Measurements from ENCODE around the gene GM2A. TPM values are rescaled to one million over a fixed set of nuclear protein-coding genes. Genes with fewer than 3 reads are reported as not detected.
"Not testable (repeated sequence)": the region's sequence is repeated elsewhere in the genome, so short reads cannot be mapped to it uniquely, and the experiment has no call there.

GM2A gene
- total RNA-seq, 1 donor from 2014 or later, result 16.7 TPM

DNA sequence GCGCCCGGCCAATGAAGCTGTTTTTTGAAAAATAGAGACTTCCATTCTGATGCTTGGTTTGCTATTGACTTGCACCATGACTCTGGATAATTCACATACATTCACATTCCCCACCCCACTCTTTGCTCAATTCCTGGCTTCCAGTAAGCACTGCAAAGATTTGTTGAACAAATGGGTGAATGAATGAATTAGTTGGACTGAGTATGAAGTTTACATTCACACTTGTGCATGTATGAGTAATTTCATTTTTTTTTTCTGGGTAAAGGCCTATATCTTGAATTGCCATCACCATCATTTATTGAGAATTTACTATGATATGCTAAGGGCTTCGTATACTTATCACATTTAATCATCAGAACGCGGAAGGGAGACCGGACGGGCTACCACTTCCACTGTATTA is 15.3 kb upstream of the GM2A start:
- Histone ChIP-seq H3K9ac (ENCODE audit: low read depth in 1 of 3, low read length in 3 of 3) (peak overlapping the region; percentile 71 to 88 (median 77)), H3K9me3 (ENCODE audit: control insufficient read depth in 3 of 3, low read length in 3 of 3) (no peaks in the 10 kb centered on the region), H3K4me1 (ENCODE audit: control insufficient read depth in 3 of 3, insufficient read depth in 3 of 3, low read length in 3 of 3) (peaks cover 20 to 40% (median 29%) of the 10 kb centered on the region in 3 donors), H3K27ac (ENCODE audit: low read depth, low read length) (peak overlapping the region; percentile 92), H3K27me3 (ENCODE audit: control insufficient read depth in 3 of 3, insufficient read depth in 3 of 3, low read length in 3 of 3) (peaks cover 0 to 2% (median 0%) of the 10 kb centered on the region in 3 donors), H3K36me3 (ENCODE audit: control insufficient read depth in 3 of 3, insufficient read depth in 3 of 3, low read length in 3 of 3) (no peaks in the 10 kb centered on the region), H3K4me3 (ENCODE audit: low read length in 3 of 3) (peak overlapping the region in 1 of 3 donors; percentile 68)

DNA sequence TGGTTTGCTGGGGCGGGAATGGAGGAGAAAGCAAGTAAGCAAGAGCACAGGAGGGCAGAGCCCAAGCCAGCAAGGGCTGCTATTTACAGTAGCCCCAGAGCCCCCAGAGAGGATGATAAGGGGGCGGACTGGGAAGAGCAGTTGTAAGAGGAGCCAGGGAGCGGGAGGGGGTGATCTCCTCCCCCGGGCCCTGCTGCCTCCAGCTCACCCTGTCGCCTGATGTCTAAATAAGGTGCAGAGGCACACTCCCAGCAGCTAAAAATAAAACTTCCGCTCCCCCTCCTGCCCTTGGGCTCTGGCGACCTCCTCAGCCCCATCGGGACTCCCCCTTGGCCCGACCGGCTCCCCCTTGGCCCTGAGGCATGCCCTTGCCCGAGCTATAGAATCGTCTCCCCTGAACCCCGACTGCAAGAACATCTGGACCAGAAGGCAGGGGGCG is 14.7 kb upstream of the GM2A start:
- peaks cover 20 to 40% (median 29%) of the 10 kb centered on the region in 3 donors for H3K4me1 ChIP-seq (ENCODE audit: control insufficient read depth in 3 of 3, insufficient read depth in 3 of 3, low read length in 3 of 3)
- no peaks in the 10 kb centered on the region for H3K36me3 ChIP-seq (ENCODE audit: control insufficient read depth in 3 of 3, insufficient read depth in 3 of 3, low read length in 3 of 3)
- H3K27me3 ChIP-seq (ENCODE audit: control insufficient read depth in 3 of 3, insufficient read depth in 3 of 3, low read length in 3 of 3), result no peaks in the 10 kb centered on the region
- no peaks in the 10 kb centered on the region for H3K9me3 ChIP-seq (ENCODE audit: control insufficient read depth in 3 of 3, low read length in 3 of 3)
- H3K4me3 ChIP-seq (ENCODE audit: low read length in 3 of 3), result peak overlapping the region; percentile 68 to 73 (median 70)
- peak overlapping the region; percentile 92 for H3K27ac ChIP-seq (ENCODE audit: low read depth, low read length)
- peak overlapping the region; percentile 77 to 88 (median 80) for H3K9ac ChIP-seq (ENCODE audit: low read depth in 1 of 3, low read length in 3 of 3)

DNA sequence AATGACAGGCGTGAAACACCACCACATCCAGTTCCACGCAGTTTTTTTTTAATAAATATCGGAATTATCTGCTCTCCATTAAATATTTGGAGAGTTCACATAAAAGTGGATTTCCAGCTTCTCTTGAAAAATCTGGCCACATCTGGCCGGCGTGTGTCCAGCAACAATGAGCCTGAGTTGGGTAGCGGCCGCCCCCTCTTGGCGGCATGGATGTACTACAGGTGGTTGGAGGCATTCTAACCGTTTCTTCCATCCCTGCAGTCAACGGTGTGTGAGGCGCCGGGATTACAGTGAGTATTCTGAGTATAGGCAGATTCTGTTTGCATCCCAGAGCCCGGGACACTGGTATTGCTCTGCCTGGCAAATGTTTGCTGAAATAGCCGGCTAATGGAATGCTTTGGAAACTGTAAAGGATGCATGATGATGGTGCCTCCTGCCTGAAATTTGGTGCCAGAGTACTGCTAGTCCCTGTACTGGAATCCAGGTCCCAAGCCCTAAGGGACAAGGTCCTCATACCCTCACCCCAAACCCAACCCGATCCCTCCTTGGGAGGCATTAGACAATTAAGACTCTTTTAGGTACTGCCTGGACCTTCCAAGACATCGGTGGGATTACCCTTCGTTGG is 13.6 kb upstream of the GM2A start:
- Histone ChIP-seq H3K4me3 (ENCODE audit: low read length in 3 of 3) (peak overlapping the region; percentile 68 to 73 (median 70)), H3K9ac (ENCODE audit: low read depth in 1 of 3, low read length in 3 of 3) (peak overlapping the region in 1 of 3 donors; percentile 77), H3K4me1 (ENCODE audit: control insufficient read depth in 3 of 3, insufficient read depth in 3 of 3, low read length in 3 of 3) (peaks cover 18 to 31% (median 26%) of the 10 kb centered on the region in 3 donors), H3K27ac (ENCODE audit: low read depth, low read length) (peak overlapping the region; percentile 92), H3K27me3 (ENCODE audit: control insufficient read depth in 3 of 3, insufficient read depth in 3 of 3, low read length in 3 of 3) (no peaks in the 10 kb centered on the region), H3K36me3 (ENCODE audit: control insufficient read depth in 3 of 3, insufficient read depth in 3 of 3, low read length in 3 of 3) (no peaks in the 10 kb centered on the region), H3K9me3 (ENCODE audit: control insufficient read depth in 3 of 3, low read length in 3 of 3) (no peaks in the 10 kb centered on the region)

DNA sequence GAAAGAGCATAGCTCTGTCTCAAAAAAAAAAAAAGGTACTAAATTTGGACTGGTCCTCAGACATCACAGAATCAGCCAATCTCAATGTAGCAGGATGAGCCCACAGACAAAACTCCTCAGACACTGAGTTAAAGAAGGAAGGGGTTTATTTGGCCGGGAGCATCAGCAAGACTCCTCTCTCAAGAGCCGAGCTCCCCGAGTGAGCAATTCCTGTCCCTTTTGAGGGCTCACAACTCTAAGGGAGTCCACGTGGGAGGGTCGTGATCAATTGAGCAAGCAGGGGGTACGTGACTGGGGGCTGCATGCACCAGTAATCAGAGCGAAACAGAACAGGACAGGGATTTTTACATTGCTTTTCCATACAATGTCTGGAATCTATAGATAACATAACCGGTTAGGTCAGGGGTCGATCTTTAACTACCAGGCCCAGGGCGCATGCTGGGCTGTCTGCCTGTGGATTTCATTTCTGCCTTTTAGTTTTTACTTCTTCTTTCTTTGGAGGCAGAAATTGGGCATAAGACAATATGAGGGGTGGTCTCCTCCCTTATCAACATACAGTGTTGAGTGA is 12.6 kb upstream of the GM2A start:
- not testable (repeated sequence) for H3K27ac ChIP-seq (ENCODE audit: low read depth, low read length); H3K36me3 ChIP-seq (ENCODE audit: control insufficient read depth in 3 of 3, insufficient read depth in 3 of 3, low read length in 3 of 3); H3K27me3 ChIP-seq (ENCODE audit: control insufficient read depth in 3 of 3, insufficient read depth in 3 of 3, low read length in 3 of 3); H3K4me3 ChIP-seq (ENCODE audit: low read length in 3 of 3); H3K9me3 ChIP-seq (ENCODE audit: control insufficient read depth in 3 of 3, low read length in 3 of 3); H3K9ac ChIP-seq (ENCODE audit: low read depth in 1 of 3, low read length in 3 of 3)
- H3K4me1 ChIP-seq (ENCODE audit: control insufficient read depth in 3 of 3, insufficient read depth in 3 of 3, low read length in 3 of 3), result peaks cover 10 to 21% (median 17%) of the 10 kb centered on the region in 3 donors

DNA sequence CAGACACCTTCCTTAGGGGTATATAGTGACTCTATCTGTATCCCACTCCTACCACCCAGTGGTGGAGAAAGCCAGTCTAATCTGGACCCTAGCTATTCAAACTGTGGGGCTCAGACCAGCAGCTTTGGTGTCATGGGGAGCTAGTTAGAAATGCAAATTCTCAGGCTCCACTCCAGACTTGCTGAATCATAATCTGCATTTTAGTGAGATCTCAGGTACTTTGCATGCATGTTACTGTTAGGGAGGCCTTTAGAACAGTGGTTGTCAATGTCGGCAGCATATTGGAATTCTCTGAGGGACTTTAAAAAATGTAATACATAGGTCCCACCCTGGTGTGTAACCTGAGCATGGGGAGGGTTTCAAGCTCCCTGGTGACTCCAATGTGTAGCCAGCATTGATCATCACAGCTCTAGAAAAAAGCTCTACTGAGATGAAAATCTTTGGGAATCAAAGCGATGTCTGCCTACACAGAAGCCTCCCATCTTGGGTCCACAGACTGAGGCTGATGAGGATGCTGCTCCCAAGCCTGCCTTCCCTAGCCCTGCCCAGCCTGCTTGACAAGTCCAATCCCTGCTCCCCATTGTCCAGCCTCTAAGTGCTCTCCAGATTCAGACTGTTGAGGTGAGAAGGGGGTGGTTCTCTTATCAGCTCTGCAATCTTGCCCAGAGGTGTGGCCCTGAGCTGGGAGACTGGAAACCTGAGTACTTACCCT is 11.9 kb upstream of the GM2A start:
- Histone ChIP-seq H3K4me3 (ENCODE audit: low read length in 3 of 3) (no peak overlapping the region), H3K36me3 (ENCODE audit: control insufficient read depth in 3 of 3, insufficient read depth in 3 of 3, low read length in 3 of 3) (no peaks in the 10 kb centered on the region), H3K27me3 (ENCODE audit: control insufficient read depth in 3 of 3, insufficient read depth in 3 of 3, low read length in 3 of 3) (no peaks in the 10 kb centered on the region), H3K4me1 (ENCODE audit: control insufficient read depth in 3 of 3, insufficient read depth in 3 of 3, low read length in 3 of 3) (peaks cover 10 to 19% (median 17%) of the 10 kb centered on the region in 3 donors), H3K9me3 (ENCODE audit: control insufficient read depth in 3 of 3, low read length in 3 of 3) (no peaks in the 10 kb centered on the region), H3K9ac (ENCODE audit: low read depth in 1 of 3, low read length in 3 of 3) (no peak overlapping the region), H3K27ac (ENCODE audit: low read depth, low read length) (no peak overlapping the region)

DNA sequence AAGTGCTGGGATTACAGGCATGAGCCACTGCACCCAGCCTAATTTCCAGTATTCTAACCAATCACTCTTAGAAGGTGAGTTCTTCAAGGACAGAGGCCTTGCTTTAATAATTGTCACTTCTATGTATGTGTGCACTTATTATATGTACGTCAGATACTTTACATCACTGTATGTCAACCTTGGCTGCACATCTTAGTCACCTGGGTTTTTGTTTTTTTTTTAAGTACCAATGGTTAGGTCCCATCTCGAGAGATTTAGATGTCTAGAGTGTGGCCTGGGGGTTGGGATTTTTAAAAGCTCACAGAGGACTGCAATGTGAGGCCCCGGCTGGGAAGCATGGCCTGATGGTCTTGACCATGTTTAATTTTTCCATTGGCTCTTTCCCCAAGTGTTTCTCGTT is 9.9 kb upstream of the GM2A start:
- H3K9me3 ChIP-seq (ENCODE audit: control insufficient read depth in 3 of 3, low read length in 3 of 3), result no peaks in the 10 kb centered on the region
- no peaks in the 10 kb centered on the region for H3K36me3 ChIP-seq (ENCODE audit: control insufficient read depth in 3 of 3, insufficient read depth in 3 of 3, low read length in 3 of 3)
- no peak overlapping the region for H3K4me3 ChIP-seq (ENCODE audit: low read length in 3 of 3)
- H3K27me3 ChIP-seq (ENCODE audit: control insufficient read depth in 3 of 3, insufficient read depth in 3 of 3, low read length in 3 of 3), result no peaks in the 10 kb centered on the region
- no peak overlapping the region for H3K27ac ChIP-seq (ENCODE audit: low read depth, low read length)
- peaks cover 5 to 12% (median 11%) of the 10 kb centered on the region in 3 donors for H3K4me1 ChIP-seq (ENCODE audit: control insufficient read depth in 3 of 3, insufficient read depth in 3 of 3, low read length in 3 of 3)
- no peak overlapping the region for H3K9ac ChIP-seq (ENCODE audit: low read depth in 1 of 3, low read length in 3 of 3)

DNA sequence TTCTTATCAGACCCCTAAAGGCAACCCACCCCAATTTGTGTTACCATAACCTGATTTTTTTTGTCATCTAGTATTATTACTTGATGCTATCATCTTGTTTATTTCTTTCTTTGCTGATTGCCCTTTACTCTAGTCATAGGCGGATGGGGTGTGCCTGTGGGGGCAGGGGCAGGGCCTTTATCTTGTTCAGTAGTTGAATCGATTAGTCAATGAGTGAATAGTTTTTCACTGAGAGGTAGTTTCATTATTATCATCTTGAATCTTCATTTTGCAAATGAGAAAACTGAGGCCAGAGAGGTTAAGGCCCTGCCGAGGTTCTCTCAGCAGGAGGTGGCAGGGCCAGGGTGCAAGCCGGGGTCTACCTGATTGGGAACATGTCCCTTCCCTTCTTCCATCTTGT is 9.4 kb upstream of the GM2A start:
- H3K4me1 ChIP-seq (ENCODE audit: control insufficient read depth in 3 of 3, insufficient read depth in 3 of 3, low read length in 3 of 3), result peaks cover 2 to 8% (median 8%) of the 10 kb centered on the region in 3 donors
- H3K4me3 ChIP-seq (ENCODE audit: low read length in 3 of 3), result no peak overlapping the region
- no peak overlapping the region for H3K9ac ChIP-seq (ENCODE audit: low read depth in 1 of 3, low read length in 3 of 3)
- H3K27me3 ChIP-seq (ENCODE audit: control insufficient read depth in 3 of 3, insufficient read depth in 3 of 3, low read length in 3 of 3), result no peaks in the 10 kb centered on the region
- H3K36me3 ChIP-seq (ENCODE audit: control insufficient read depth in 3 of 3, insufficient read depth in 3 of 3, low read length in 3 of 3), result no peaks in the 10 kb centered on the region
- no peaks in the 10 kb centered on the region for H3K9me3 ChIP-seq (ENCODE audit: control insufficient read depth in 3 of 3, low read length in 3 of 3)
- H3K27ac ChIP-seq (ENCODE audit: low read depth, low read length), result no peak overlapping the region

DNA sequence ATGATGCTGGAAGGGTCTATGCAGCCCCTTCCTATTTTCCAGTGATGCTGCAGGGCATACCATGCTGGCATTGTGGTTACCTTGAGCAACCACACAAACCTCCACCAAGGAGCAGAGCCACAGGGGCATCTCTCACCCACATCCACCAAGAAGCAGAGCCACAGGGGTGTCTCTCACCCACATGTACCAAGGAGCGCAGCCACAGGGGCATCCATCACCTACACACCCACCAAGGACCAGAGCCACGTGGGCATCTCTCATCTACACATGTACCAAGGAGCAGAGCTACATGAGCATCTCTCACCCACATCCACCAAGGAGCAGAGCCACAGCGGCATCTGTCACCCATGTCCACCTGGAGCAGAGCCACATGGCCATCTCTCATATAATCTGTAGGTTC is 8.8 kb upstream of the GM2A start:
- H3K4me1 ChIP-seq (ENCODE audit: control insufficient read depth in 3 of 3, insufficient read depth in 3 of 3, low read length in 3 of 3), result peaks cover 0 to 6% (median 3%) of the 10 kb centered on the region in 3 donors
- no peaks in the 10 kb centered on the region for H3K36me3 ChIP-seq (ENCODE audit: control insufficient read depth in 3 of 3, insufficient read depth in 3 of 3, low read length in 3 of 3)
- no peaks in the 10 kb centered on the region for H3K27me3 ChIP-seq (ENCODE audit: control insufficient read depth in 3 of 3, insufficient read depth in 3 of 3, low read length in 3 of 3)
- H3K9ac ChIP-seq (ENCODE audit: low read depth in 1 of 3, low read length in 3 of 3), result no peak overlapping the region
- H3K27ac ChIP-seq (ENCODE audit: low read depth, low read length), result no peak overlapping the region
- no peak overlapping the region for H3K4me3 ChIP-seq (ENCODE audit: low read length in 3 of 3)
- H3K9me3 ChIP-seq (ENCODE audit: control insufficient read depth in 3 of 3, low read length in 3 of 3), result no peaks in the 10 kb centered on the region

DNA sequence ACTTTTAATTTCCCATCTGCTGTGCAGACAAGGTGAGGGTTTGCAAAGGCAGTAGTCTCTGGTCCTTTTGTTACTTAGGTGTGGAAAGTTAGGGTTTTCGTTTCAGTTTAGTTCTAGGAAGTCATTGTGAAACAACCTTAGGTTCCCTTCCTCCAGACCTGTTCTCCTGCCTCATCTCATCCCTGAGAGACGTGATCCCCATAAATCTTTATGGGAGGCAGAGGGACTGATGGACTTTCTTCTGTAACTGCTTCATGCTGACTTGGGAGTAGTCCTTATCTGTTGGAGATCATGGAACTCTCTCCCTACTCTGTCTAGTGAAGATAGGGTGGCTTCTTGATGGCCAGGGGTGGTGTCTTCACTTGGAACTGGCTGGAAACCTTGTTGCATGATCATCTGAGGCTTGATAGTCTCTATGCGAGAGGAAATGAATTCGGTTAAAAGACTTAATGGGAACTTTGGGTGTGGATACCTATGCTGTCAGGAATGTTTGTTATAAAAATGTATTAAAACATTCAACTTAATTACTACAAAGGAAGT is 7.2 kb upstream of the GM2A start:
- Histone ChIP-seq H3K9me3 (ENCODE audit: control insufficient read depth in 3 of 3, low read length in 3 of 3) (no peaks in the 10 kb centered on the region), H3K4me1 (ENCODE audit: control insufficient read depth in 3 of 3, insufficient read depth in 3 of 3, low read length in 3 of 3) (no peaks in the 10 kb centered on the region), H3K27me3 (ENCODE audit: control insufficient read depth in 3 of 3, insufficient read depth in 3 of 3, low read length in 3 of 3) (no peaks in the 10 kb centered on the region), H3K4me3 (ENCODE audit: low read length in 3 of 3) (no peak overlapping the region), H3K27ac (ENCODE audit: low read depth, low read length) (no peak overlapping the region), H3K36me3 (ENCODE audit: control insufficient read depth in 3 of 3, insufficient read depth in 3 of 3, low read length in 3 of 3) (no peaks in the 10 kb centered on the region), H3K9ac (ENCODE audit: low read depth in 1 of 3, low read length in 3 of 3) (no peak overlapping the region)

DNA sequence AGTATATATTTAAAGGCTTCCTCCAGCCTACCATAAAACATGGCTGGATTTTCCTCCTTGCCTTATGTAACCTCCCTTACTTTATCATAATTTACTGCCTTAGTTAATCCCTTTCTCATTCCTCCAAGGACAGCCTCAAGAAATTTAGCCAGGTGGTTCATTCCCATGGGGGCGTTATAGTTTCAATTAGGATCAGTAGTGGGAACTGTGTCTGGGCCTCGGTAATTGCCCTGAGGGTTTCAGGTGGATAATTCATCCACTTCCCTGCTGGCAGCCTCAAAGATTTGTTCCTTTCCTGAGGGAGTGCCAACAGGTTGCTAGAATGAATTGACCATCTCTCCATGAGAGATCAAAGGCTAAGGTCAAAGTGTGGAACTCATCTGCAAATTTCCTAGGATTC is 4.3 kb upstream of the GM2A start:
- H3K9ac ChIP-seq (ENCODE audit: low read depth in 1 of 3, low read length in 3 of 3), result no peak overlapping the region
- H3K27ac ChIP-seq (ENCODE audit: low read depth, low read length), result no peak overlapping the region
- H3K4me3 ChIP-seq (ENCODE audit: low read length in 3 of 3), result no peak overlapping the region
- no peaks in the 10 kb centered on the region for H3K36me3 ChIP-seq (ENCODE audit: control insufficient read depth in 3 of 3, insufficient read depth in 3 of 3, low read length in 3 of 3)
- no peaks in the 10 kb centered on the region for H3K27me3 ChIP-seq (ENCODE audit: control insufficient read depth in 3 of 3, insufficient read depth in 3 of 3, low read length in 3 of 3)
- peaks cover 3 to 8% (median 4%) of the 10 kb centered on the region in 3 donors for H3K4me1 ChIP-seq (ENCODE audit: control insufficient read depth in 3 of 3, insufficient read depth in 3 of 3, low read length in 3 of 3)
- H3K9me3 ChIP-seq (ENCODE audit: control insufficient read depth in 3 of 3, low read length in 3 of 3), result no peaks in the 10 kb centered on the region
